H1 (cell line): ENCODE results near the gene MLH3. TPM values are rescaled to one million over a fixed set of nuclear protein-coding genes. Genes with fewer than 3 reads are reported as not detected.

Experiments
- SIN3A ChIP-seq, 2 experiments: IDR thresholded peaks in 1 of 2; conservative IDR thresholded peaks in 1 of 2; 2 replicates each; pipeline ENCODE4 v1.6.1; 2011 to 2012; ENCODE audit warnings: low read length in 2 of 2, improper control_type of control experiment in 1 of 2, low read depth in 1 of 2, mild to moderate bottlenecking in 1 of 2
- TAF1 ChIP-seq: IDR thresholded peaks from 2 replicates; pipeline ENCODE4 v1.6.1; 2011; ENCODE audit warnings: mild to moderate bottlenecking, low read depth, low read length
- YY1 ChIP-seq: IDR thresholded peaks from 2 replicates; pipeline ENCODE4 v1.6.1; 2011; ENCODE audit warnings: low read depth, mild to moderate bottlenecking, low read length
- polyA plus RNA-seq, 7 experiments: library from polyadenylated mRNA; depleted of rRNA in 3 of 7; stranded (reverse) in 5 of 7; unstranded in 2 of 7; fragments of >200 nt in 5 of 7; fragments of 200-250 nt in 2 of 7; gene quantifications; 1 replicate in 5 of 7; 2 replicates in 1 of 7; 4 replicates in 1 of 7; pipeline versions ENCODE4 v1.2.1 to v1.2.3, GENCODE V29; 2011 to 2013; ENCODE audit warnings: missing spikeins in 2 of 7, mixed read lengths in 2 of 7
- total RNA-seq: library from RNA; stranded (reverse); fragmentation: NEBNext Ultra II Directional; extraction: Animal tissue kit (Norgen Biotek cat#: 25700); gene quantifications from 2 replicates; pipeline ENCODE4 v1.2.1, GENCODE V29; 2021

The MLH3 gene
- total and polyA plus RNA-seq, 2 of the 8 experiments (the other 6 are each of a cell fraction or from before 2014, with no cell fraction given): 9.3 to 20.1 TPM

DNA sequence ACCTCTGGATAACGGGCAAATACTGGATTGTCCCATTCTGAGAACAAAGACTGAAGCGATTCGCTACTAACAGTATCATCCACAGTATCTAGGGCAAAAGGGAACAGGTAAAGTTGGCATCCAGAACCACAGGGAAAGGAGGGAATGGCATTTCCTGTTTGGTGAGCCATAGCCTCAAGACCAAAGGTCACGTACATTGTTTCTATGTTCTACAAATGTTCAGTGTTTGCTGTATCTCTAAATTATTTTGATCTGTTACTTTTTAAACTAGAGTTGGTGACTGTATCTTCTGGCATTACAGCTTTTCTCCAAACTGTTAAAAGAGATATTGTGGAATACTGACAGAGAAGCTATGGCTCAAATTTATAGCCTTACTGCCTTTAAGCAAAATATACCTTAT, 9.7 kb downstream of the MLH3 start (continued):
- TF ChIP-seq YY1: no peak
- no peak for TF ChIP-seq SIN3A (conservative IDR thresholded peaks at IDR 0.05 in 1 of 2, IDR thresholded peaks at IDR 0.05 in 1 of 2; ENCODE audit: low read depth in 1 of 2, low read length in 2 of 2)
- no peak for TF ChIP-seq TAF1
